ENCODE measurements around the gene TINAGL1.

DNA sequence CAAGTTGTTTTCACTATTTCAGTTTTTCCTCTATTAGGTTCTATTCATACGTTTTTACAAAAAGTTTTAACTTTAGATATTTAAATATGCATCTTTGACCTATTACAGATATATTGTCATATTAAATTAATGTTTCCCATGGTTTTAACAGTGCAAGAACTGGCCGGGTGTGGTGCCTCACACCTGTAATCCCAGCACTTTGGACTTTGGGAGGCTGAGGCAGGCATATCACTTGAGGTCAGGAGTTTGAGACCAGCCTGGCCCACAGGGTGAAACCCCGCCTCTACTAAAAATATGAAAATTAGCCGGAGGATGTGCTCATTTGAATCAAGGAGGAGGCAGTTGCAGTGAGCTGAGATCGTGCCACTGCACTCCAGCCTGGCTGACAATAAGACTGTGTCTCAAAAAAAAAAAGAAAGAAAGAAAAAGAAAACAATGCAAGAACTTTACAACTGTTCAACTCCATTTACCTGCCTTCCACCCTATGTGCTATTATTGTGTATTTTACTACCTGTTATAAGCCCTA is 19.8 kb upstream of the TINAGL1 start:
- TF ChIP-seq POLR2A (IDR thresholded peaks at IDR 0.05): no peak
- TF ChIP-seq, protein P1, sequence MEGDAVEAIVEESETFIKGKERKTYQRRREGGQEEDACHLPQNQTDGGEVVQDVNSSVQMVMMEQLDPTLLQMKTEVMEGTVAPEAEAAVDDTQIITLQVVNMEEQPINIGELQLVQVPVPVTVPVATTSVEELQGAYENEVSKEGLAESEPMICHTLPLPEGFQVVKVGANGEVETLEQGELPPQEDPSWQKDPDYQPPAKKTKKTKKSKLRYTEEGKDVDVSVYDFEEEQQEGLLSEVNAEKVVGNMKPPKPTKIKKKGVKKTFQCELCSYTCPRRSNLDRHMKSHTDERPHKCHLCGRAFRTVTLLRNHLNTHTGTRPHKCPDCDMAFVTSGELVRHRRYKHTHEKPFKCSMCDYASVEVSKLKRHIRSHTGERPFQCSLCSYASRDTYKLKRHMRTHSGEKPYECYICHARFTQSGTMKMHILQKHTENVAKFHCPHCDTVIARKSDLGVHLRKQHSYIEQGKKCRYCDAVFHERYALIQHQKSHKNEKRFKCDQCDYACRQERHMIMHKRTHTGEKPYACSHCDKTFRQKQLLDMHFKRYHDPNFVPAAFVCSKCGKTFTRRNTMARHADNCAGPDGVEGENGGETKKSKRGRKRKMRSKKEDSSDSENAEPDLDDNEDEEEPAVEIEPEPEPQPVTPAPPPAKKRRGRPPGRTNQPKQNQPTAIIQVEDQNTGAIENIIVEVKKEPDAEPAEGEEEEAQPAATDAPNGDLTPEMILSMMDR (IDR thresholded peaks at IDR 0.05 in 8 of 11, conservative IDR thresholded peaks at IDR 0.05 in 3 of 11): no peak

Data from spleen (tissue), 7 donors.